NCI-H2227 treated with DMSO at 0.1 percent for 48 hours (cell line): ENCODE data around the gene ARL16.

Experiments used
- DNase-seq: peaks from one replicate; lab custom pipeline; 2025; lab: John Stamatoyannopoulos, UW

Gene ARL16, protein sequence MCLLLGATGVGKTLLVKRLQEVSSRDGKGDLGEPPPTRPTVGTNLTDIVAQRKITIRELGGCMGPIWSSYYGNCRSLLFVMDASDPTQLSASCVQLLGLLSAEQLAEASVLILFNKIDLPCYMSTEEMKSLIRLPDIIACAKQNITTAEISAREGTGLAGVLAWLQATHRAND

DNA sequence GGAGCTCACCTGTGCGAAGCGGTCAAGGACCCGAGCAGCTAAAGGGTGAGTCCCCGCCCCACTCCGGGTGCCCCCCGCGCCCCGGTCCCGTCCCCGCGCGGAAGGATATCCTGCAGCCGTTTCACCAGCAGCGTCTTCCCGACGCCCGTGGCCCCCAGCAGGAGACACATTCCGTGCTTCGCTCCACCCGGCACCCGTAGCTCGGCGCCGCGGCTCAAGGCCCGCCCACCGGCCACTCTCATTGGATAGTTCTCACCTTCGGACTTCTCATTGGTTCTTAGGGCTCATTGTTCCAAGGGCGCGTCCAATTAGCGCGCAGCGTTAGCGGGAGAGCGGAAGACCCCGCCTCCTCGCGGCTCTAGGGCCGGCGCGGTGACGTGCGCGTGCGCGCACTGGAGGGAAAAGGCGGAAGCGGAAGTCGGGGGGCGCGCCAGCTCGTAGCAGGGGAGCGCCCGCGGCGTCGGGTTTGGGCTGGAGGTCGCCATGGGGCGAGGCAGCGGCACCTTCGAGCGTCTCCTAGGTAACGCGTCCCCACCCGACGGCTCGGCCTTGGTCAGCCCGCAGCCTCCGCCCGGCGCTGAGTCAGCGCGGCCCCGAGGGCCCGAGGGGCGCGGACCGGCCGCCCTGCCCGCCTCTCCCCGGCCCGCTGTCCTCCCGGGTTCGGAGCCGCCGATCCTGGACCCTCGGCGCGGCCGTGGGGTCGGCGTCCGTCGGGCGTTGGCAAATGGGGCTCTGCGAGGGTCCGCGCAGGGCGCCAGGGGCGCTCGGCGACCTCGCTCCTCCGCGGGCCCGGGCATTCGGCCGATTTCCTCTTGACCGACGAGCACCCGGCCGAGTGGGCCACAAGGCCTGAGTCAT lies at the start of gene ARL16, which contains the start of gene HGS:
ARL16 (minus strand) TSS at position 214 of the 858 bp plus-strand sequence; CDS start at position 170, 44 bp downstream.
HGS (plus strand) TSS at position 428 of the 858 bp plus-strand sequence; CDS start at position 484, 56 bp downstream.
- peak; percentile 98 for DNase-seq

DNA sequence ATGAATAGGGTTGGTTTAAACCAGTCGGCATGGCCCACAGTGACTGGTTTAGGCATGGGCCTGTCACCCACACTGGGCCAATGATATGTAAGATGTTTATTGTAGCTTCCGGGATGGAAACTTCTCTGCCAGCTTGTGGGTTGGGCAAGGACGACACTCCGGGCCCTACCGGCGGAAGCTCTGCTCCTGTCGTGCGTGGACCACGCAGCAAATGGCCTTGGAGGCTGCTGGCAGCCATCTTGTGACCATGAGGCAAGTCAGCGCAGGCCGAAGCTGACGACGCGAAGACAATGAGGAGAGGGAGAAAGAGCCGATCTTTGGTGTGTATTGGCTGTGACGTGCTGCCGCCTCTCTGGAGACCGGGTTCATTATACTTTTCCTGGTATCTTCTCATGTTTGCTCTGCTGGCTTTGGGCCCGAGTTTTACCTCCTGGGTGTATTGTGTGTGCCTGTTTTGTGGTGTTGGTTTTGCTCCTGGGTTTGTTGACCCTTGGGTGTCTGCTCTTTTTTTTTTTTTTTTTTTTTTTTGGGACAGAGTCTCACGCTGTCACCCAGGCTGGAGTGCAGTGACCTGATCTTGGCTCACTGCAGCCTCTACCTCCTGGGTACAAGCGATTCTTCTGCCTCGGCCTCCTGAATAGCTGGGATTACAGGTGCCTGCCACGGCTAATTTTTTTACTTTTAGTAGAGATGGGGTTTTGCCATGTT lies 43.9 kb upstream of the ARL16 start:
- DNase-seq = no peak

DNA sequence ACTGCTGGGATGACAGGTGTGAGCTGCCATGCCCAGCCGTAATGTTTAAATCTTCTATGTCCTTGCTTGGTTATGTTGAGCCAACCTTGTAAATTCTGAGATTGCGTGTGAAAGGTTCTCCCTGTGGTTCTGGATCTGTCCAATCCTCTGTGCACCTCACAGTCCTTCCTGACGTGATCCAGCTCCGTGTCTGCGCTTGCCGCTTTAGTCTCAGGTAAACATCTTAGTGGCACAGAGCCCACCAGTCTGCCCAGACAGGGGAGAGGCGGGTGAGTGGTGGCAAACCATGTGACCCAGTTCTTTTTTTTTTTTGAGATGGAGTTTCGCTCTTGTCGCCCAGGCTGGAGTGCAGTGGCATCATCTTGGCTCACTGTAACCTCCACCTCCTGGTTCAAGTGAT lies 42.4 kb upstream of the ARL16 start:
- DNase-seq = no peak

DNA sequence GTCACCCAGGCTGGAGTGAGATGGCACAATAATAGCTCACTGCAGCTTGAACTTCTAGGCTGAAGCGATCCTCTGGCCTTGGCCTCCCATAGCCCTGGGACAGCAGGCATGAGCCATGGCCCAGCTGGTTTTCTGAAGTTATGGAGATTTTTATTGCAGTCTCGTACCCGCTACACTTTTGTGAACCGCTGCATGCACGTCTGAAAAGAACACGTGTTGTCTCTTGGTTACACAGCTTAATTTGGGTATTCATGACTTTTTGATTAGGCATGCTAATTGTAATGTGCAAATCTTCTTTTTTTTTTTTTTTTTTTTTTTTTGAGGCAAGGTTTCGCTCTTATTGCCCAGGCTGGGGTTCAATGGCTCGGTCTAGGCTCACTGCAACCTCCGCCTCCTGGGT lies 41.8 kb upstream of the ARL16 start:
- DNase-seq = no peak

DNA sequence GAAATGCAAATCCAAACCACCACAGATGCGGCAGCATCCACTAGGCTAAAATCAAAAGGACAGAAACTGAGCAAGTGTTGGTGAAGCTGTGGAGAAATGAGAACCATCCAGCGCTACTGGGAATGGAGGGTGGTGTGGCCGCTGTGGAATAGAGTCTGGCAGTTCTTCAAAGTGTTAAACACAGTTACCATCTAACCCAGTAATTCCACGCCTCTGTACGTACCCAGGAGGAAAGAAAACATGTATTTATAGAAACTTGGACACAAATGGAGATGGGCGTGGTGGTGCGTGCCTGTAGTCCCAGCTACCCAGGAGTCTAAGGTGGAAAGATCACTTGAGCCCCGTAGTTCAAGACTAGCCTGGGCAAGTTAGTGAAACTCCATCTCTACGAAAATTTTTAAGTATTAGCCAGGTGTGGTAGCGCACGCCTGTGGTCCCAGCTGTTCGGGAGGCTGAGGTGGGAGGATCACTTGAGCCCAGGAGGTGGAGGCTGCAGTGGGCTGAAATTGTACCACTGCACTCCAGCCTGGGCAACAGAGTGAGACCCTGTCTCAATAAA lies 40.1 kb upstream of the ARL16 start:
- DNase-seq = peak; percentile 51

DNA sequence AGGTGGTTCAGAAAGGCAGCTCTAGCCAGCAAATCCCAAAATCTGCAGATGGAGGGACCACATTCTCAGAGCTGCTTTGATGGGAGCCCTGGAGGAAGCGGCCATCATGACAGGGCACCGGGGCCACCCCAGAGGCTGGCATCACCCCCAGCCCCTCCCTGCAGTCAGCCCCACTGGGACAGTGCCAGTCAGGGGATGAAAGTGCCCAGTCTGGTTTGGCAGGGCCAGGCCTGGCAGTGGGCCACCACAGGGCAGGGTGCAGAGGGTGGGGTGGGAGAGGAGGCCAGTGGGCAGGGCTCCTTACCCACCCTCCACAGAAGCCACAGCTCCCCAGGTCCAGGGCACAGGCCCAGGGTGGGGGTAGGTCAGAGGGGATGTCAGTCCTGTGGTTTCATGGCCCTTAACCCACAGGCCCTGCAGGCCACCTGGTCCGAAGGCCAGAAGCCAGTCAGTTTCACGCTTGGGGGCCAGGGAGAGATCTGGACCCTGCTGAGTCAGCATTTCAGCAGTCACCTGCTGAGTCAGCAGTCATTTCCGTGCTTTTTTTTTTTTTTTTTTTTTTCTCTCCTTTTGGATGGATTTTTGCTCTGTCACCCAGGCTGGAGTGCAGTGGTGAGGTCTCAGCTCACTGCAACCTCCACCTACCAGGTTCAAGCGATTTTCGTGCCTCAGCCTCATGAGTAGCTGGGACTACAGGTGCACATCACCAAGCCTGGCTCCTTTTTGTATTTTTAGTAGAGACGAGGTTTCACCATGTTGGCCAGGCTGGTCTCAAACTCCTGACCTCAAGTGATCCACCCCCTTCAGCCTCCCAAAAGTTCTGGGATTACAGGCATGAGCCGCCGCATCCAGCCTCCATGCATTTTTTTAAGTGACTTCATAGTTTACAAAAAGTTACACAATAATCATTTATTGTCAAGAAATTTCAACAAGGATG lies 38.9 kb upstream of the ARL16 start:
- no peak for DNase-seq

DNA sequence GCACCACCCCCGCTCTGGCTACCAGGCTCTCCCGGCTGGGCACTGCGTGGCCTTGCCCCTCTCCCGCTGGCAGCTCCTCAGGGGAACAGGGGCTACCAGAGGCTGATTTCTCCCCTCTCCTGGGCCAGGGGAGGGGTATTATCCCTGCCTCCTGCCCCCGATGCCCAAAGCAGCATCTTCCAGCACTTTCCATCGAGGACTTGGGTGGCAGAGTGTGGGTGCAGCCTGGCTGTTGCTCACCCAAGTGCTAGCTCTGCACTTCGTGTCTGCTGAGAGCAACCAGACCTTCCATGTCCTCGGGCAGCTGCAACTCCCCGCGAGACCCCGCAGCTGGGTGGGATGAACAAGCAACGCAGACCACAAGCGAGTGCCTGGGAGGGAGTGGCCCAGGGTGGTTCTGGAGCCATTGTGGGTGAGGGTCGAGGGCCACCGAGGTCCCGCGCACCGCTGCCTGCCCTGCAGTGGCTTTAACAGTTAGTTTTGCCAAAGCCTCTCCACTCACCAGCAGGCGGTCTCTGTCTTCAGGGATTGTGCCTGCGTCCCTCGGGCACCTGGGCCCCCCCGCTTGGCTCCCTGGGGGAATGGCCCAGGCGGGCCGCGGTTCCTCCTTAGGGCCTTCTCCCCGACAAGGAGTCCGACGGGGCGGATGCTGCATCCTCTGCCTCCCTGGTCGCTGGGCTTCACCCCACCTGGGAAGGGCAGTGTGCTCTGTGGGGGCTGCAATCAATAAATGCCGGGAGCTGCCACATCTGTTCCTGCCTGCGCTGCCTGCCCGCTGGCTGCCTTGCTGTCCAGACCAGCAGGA lies 36.9 kb upstream of the ARL16 start:
- no peak for DNase-seq

DNA sequence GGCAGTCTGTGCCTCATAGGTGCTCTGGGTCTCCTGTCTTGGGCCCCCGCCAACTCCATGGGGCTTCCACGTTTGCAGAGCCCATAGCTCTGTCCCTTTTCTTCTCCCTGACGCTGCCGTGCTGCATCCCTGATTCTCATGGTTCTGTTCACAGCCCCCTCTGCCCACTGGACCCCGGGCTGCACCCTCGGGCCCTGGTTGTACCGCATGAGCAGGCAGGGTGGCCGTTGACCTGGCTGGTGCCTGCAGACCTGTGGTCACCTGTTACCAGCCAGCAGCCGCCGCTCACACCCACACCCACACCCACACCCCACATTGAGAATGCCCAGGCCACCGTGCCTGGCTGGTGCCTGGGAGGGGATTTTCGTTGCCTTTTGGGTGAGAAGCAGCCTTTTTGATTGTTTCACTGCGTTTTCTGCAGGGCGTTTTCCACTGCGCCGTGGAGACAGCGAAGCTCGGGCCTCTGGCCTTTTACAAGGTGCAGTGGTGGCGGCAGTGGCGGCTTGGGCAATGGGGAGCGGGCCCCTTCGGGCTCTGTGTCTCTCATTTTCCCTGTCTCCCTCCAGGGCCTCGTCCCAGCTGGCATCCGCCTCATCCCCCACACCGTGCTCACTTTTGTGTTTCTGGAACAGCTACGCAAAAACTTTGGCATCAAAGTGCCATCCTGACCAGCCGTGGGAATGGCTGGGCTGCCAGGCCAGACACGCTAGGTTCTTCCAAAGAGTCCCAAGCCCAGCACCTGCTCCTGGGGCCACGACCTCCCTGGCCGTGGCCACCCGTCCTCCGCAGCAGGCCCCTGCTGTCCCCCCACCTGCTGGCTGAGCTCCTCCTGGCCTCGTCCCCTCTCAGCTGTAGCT lies 36.0 kb upstream of the ARL16 start:
- DNase-seq = no peak

DNA sequence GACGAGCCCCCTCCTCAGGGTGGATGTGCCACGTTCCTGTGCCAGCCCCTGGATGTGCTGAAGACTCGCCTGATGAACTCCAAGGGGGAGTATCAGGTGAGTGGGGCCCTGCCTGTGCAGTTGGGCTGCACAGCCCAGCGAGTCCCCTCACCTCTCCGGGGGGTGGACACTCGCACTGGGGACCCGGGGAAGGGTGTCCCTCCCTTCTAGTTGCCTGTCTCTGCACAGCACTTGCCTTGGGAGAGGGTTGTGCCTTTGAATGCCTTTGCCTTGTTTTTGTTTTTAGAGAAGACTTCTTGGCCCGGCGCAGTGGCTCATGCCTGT lies 34.1 kb upstream of the ARL16 start:
- no peak for DNase-seq

DNA sequence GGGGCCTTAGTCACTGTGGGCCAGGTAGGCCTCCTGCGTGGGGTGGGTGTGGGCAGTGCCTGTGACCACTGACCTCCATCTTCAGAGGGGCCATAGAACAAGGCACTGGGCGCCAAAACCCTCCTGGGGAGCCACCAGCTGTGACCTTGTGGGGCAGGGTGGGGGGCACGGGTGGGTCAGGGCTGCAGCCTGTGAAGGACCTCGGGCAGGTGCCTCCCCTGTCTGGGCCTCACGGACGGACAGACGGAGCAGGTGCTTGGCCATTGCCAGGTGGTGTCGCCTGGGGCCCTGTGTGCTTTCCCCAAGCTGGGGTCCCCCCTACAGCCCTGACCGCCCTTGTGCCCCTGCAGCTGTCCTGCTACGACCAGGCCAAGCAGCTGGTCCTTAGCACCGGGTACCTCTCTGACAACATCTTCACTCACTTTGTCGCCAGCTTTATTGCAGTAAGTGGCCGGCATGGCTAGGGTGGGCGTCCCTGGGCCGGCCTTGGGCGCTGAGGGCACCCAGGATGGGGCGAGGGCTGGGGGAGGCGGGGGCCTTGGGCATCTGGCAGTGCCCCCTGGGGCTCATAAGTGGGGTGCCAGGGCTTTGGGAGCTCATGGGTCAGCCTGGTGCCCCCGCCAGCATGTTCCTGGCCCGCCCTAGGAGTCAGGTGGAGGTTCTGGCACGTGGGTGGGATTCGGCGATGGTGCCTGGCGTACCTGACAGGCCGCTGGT lies 33.6 kb upstream of the ARL16 start:
- DNase-seq = no peak

DNA sequence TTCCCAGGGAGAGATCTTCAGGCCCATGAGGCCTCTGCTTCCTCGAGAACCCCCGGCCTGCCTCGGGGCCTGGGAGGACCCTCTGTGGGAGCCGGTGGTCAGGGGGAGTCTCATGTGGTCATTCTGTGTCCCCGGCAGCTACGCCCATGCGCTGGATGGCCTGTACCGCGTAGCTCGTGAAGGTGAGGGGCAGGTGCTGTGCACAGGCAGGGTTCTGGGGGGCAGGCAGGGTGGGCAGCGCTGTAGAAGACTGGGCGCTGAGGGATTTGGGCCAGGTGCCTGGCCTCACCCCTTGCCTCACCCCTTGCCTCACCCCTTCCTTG lies 33.0 kb upstream of the ARL16 start:
- no peak for DNase-seq

DNA sequence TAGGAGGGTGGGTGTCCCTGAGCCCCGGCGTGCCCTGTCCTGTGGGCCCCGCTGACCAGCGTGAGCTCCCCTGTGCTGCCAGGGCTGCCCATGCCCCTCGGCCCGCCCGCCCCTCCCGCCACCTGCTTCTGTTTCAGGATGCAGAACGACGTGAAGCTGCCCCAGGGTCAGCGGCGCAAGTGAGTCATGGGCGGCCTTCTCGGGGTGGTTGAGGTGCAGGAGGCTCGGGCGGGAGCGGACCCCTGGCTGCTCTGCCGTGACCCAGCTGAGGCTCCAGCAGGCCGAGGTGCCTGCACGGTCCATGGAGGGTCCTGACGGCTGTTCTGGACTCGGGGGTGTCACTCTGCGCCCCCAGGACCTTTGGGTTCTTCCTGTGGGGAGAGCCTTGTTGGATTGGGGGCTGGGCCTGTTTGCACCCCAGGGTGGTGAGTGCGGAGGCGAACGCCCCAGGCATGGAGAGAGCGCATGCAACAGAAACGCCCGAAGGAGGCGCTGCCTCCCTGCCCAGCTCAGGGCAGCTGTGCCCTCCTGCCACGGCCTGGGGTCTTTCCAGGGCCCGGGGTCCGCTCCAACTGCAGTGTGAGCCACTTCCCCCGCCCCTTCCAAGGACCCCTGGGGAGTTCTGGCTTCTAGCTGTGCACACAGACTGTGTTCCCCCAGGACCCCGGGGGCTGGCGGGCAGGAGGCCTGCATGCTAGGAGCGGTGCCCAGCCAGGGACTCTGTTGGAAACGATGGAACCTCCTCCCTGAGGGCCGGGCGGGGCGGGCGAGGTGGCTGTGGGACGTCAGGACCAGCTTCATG lies 32.5 kb upstream of the ARL16 start:
- no peak for DNase-seq

DNA sequence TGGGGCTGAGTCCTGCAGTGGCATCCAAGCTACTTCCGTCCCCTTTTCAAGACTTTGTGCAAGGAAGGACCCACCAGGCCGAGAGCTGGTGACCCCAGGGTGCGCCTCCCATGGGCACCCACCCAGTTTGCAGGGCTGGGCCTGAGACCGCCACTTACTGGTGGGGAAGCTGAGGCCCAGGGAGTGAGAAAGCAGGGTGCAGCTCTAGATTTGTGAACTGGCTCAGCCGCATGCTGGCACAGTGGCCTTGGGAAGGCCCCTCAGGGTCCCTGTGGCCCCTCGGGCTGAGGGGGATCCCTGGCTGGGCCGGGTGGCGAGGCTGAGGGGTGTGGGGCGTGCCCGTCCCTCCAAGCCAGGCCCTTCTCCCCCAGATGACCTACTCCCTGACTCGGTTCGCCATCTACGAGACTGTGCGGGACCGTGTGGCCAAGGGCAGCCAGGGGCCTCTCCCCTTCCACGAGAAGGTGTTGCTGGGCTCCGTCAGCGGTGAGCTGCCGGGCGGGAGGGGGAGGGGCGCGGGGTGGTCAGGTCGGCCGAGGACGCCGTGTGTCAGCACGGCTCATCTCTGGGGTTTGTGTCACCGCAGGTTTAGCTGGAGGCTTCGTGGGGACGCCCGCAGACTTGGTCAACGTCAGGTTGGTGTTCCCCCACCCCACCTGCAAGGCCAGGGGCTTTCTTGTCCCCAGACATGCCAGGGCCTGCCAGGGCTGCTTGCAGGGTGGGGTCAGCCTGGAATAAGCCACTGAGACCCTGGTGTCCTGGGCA lies 31.7 kb upstream of the ARL16 start:
- DNase-seq = no peak

DNA sequence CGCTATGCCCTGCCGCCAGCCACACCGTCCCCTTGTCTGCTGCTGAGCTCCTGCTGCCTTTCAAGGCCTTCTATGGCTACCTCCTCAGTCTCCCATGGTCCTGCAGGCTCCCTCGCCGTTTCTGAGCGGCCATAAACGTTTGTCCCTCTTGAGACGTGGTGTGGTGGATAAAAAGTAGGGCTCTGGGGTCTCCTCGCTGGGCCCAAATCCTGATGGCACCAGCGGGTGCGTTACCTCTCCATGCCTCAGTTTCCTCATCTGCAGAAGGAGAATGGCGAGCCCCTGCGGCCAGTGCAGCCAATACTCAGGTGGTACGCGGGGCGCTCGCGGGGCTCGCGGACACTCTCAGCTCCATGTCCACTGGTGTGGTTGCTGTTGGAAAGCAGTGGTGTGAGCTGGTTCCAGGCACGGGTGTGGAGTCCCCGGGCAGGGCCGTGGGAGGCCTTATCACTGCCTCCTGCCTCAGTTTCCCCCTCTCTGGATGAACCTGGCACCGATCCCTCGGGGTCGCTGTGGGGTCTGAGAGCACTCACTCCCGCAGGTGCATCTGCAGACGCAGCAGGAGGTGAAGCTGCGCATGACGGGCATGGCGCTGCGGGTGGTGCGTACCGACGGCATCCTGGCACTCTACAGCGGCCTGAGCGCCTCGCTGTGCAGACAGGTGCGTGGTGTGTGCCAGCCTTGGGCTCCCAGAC lies 31.0 kb upstream of the ARL16 start:
- DNase-seq = no peak

DNA sequence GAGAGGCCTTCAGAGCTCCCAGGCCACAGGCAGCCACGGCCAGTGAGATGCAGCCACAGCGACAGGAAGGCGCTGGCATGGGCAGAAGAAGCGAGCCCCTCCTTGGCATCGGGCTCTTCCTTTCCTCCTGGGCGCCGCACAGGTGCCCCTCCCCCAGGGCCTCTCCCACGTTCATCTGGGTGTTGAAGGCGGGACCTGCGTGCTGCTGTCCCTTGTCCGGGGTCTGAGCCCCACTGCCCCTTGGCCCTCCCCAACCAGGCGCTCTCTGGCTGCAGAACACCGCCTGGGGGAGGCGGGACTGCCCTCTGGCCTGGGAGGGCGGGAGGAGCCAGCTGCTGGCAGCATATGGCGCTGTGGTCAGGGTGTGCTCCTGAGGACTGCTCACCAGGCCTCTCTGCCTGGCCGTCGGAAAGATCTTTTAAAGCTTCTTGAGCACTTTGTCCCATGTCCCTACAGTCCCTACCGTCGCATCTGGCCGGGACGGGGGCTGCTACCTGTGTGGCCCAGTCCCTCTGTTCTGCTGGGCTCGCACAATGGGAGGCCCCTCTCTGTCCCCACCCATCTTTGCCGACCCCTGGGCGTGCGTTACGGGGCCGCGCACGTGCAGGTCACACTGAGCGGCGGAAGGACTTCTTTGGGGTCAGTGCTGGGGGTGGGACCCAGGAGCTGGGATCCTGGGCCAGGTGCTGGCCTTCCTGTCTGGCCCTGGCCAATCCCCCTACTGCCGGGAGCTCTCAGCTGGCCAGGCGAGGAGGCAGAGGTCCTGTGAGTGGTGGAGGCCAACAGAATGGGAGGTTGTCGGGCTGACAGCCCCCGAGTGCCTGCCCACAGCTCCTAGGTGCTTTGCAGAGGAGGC lies 30.2 kb upstream of the ARL16 start:
- no peak for DNase-seq

DNA sequence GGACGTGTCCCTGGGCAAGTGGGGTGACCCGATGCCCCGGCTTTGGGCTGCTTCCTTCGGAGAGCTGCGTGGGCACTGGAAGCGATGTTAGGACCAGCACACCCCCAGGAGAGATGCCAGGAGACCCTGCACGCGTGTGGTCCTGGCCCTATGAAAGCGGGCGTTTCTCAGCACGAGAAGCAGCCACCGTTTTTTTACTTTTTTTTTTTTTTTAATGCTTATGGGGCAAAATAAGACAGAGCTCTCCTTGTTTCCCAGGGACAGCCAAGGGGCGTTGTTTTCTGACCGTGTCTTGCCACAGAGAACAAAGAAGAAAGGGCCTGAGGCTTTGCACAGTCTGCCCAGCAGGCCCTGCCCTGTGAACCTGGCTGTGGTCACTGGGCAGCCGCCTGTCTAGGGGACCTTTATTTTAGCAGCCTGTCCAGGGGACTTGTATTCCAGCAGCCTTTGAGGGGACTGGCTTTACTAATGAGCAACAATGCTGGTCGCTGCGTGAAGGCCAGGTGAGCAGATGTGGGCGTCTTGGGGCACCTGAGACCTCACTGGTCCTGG lies 29.5 kb upstream of the ARL16 start:
- no peak for DNase-seq
